HG02642 (cell line): ENCODE measurements around the gene ARIH2.

Source experiments
- ATAC-seq: cut with Tn5 transposase; IDR thresholded peaks from one replicate; pipeline ENCODE4 v1.9.1; 2021; ENCODE audit warnings: mild to moderate bottlenecking; ENCODE audit not compliant: unreplicated experiment, poor library complexity

ARIH2 gene

DNA sequence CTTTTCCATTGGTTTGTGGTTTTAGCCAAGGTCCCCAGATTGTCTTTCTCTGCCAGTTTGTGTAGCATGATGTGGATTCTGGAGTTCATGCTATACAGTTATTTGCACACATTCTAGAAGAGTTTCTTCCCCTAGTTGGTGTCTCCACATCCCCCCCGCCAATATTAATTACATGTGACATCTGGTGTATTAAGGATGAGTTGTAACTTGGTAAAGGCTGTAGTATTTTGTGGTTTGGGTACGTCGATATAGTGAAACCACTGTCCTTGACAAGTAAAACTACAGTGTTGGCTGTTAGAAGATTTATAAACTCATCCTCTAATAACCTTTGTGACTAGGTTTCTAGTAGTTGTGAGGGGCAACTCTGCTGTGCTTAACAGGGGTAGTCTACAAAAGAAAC, 47.7 kb downstream of the ARIH2 start:
- ATAC-seq: no peak

DNA sequence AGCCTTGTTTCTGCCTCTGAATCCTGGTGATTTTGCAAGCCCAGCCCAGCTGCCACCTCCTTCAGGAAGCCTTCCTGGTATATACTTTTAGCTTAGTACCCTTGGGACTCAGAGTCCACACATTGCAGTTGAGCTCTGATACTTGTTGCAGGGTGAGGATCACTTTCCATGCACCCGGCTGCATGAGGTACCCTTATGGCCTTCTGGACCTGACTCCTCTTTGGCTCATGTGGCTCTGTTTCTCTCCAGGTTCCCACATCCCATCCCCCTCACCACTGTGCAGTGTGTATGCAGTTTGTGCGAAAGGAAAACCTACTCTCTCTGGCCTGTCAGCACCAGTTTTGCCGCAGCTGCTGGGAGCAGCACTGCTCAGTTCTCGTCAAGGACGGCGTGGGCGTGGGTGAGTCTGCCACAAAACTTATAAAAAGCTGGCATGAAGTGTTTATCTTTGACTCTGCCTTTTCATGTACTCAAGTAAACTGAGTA, 48.3 kb downstream of the ARIH2 start:
- no peak for ATAC-seq

DNA sequence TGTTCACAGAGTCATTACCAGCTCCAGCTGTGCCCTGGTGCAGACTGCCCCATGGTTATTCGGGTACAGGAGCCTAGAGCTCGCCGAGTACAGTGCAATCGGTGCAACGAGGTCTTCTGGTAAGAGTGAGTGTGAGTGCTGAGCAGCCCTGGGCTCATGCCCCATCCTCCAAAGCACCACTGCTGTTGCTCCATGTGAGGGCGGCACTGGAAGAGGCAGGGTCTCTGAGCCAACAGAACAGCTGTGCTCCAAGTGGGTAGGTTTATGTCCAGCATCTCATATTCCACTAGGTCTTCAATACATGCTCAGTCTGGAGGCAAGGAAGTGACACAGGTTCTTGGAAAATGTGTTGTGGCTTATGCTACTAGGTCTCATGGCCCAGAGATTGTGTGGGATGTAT, 51.9 kb downstream of the ARIH2 start:
- no peak for ATAC-seq

GRCh38 chr3:48974076-48974864, 55.6 kb downstream of the ARIH2 start:
- ATAC-seq: no peak

GRCh38 chr3:48979451-48979850, 60.8 kb downstream of the ARIH2 start:
- no peak for ATAC-seq

- no peak for ATAC-seq
Observed at GRCh38 chr3:48980295-48980694, 61.7 kb downstream of the ARIH2 start.

DNA sequence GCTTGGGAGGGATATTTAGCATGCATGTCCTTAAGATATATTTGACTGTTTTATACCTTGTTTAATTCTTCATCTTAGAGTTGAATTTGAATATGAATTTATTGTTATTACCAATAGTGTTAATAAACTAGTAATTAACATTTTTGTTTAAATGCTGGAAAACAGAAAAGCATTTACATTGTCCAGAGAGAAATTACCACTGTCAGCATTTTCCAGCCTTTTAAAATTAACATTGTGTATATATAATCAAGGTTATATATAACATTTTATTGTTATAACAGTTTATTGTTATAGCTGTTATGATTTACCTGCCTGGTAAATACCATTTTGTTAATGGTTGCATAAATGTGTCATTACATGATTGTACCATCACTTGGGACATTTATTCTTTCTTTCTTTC, 63.4 kb downstream of the ARIH2 start:
- no peak for ATAC-seq

DNA sequence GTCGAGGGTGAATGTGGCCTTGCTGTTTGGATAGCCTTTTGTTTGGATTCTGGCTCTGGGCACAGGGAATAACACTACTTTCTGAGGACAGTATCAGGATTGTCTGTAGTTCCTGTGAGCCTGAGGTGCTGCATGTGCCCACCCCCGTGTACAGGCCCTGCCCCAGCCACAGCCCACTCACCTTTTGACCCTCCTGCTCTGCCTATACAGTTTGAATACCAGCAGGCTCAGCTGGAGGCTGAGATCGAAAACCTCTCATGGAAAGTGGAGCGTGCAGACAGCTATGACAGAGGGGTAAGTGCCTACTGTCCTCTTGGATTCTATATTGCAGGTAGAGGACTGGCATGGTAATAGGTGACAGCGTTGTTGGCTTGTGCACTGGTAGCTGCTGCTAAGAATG, 64.0 kb downstream of the ARIH2 start:
- ATAC-seq: no peak

GRCh38 chr3:48983096-48983495, 64.5 kb downstream of the ARIH2 start:
- ATAC-seq: no peak

- ATAC-seq: no peak
Observed at GRCh38 chr3:48984663-48985062, 66.0 kb downstream of the ARIH2 start.

- no peak for ATAC-seq
Observed at GRCh38 chr3:48985831-48986376, 67.3 kb downstream of the ARIH2 start.

- ATAC-seq: no peak
Observed at GRCh38 chr3:48989126-48989795, 70.6 kb downstream of the ARIH2 start.

- ATAC-seq: peak; percentile 52
Observed at GRCh38 chr3:48989796-48990635, 71.4 kb downstream of the ARIH2 start, which contains the start of gene P4HTM. Gene P4HTM, plus strand, starts transcription at chr3:48990241. Its CDS starts 16 bp downstream, at chr3:48990257.

DNA sequence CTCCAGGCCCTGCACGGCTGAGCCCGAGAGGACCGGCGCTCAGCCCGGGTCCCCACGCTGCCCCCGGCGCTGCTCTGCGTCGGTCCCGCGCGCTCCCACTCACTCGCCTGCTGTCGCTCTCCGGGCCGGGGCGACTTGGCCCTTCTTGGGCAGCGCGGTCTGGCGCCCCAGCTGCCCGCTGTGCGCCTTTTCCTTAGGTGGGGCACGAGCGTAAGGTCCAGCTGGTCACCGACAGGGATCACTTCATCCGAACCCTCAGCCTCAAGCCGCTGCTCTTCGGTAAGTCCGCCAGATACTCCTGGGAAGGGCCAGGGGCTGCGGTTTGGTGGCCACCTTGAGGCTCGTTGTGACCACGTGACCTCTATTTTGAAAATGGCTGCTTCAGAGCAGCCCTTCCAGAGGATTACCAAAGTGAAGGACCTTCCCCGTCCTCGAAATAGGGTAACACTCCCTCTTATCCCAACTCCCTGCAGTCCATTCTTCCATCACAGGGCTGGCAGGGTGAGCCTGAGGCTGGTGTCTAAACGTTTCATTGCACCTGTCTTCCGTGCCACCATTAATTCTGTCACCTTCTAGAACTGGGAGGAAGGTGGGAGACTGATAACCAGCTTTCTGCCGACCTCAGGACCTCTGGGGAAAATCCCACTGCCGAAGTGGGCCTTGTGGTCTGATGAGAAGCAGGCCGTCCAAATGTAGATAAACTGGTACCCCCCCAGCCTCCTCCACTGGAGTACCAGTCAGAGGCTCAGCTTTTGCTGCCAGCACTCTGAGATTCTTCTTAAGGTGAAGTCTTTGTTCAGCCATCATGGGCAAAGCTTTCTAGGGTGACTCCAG, 72.2 kb downstream of the ARIH2 start:
- peak; percentile 15 for ATAC-seq

GRCh38 chr3:48991851-48992545, 73.4 kb downstream of the ARIH2 start:
- ATAC-seq: no peak

DNA sequence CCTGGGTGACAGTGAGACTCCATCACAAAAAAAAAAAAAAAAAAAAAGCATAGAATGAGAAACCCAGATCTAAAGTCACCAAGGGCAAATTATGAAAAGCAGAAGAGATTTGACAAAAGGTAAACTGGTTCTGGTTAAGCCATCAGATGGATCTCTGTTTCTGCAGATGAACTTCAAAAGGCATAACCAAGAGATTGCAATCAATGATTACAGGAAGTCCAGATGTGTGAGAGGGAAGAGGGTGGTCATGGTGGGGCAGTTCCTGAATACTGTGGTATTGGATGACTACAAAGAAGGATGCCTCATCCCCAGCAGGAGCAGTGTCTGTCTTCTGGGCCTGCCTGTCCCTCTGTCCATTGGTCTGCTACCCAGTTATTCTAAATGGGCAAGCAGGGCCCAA, 75.2 kb downstream of the ARIH2 start:
- ATAC-seq: no peak

DNA sequence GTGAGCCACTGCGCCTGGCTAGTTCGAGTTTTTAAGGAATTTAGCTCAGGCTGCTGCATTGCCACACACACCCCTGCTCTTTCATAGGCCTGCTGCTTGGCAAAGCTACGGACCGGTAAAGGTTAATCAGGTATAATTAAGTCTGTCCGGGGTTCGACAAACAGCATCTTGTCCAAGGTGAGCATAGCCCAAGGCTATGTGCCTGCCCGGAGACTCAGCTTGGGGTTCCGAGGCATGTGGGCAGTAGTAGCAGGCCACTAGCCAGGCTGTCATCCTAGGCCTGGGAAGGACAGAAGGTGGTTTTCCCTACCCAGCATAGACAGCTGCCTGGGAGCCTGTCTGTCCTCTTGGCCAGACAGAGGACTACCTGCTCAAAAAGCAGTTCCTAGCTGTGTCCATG, 78.0 kb downstream of the ARIH2 start:
- ATAC-seq: no peak

- no peak for ATAC-seq
Observed at GRCh38 chr3:48997102-48997635, 78.5 kb downstream of the ARIH2 start.
